K562 (cell line): ENCODE data around the gene CATSPER1. TPM values are rescaled to one million over a fixed set of nuclear protein-coding genes. Genes with fewer than 3 reads are reported as not detected.

Experiments
- BRF2 ChIP-seq: IDR thresholded peaks from 3 replicates; pipeline ENCODE4 v1.6.1; 2011; ENCODE audit warnings: borderline replicate concordance, mild to moderate bottlenecking; ENCODE audit not compliant: insufficient read length, insufficient read depth
- C11orf30 ChIP-seq: fragments of 450-650 bp; IDR thresholded peaks from 2 replicates; pipeline ENCODE4 v1.6.1; 2016; ENCODE audit warnings: low read depth, mild to moderate bottlenecking
- EP400 ChIP-seq: fragments of 450-650 bp; IDR thresholded peaks from 2 replicates; pipeline ENCODE4 v1.6.1; 2017; ENCODE audit warnings: antibody characterized with exemption, mild to moderate bottlenecking, moderate library complexity
- MAZ ChIP-seq, 2 experiments: fragments of 450-650 bp in 1 of 2; sonication (generic) in 1 of 2; formaldehyde crosslinking; IDR thresholded peaks in 1 of 2; conservative IDR thresholded peaks in 1 of 2; 2 replicates each; pipeline versions ENCODE4 v1.4.0 to v1.5.0; 2020; ENCODE audit warnings: mild to moderate bottlenecking in 1 of 2, missing genetic modification reagents in 1 of 2
- NFE2L1 ChIP-seq: fragments of 450-650 bp; IDR thresholded peaks from 2 replicates; pipeline ENCODE4 v1.6.1; 2016; ENCODE audit warnings: missing genetic modification characterization, low read depth, mild to moderate bottlenecking, missing compliant biosample characterization, moderate library complexity, borderline replicate concordance
- RAD21 ChIP-seq, 2 experiments: fragments of 250-450 bp in 1 of 2; fragments of 450-650 bp in 1 of 2; sonication (Bioruptor Pico) in 1 of 2; formaldehyde crosslinking in 1 of 2; IDR thresholded peaks in 1 of 2; conservative IDR thresholded peaks in 1 of 2; 2 replicates each; pipeline versions ENCODE4 v1.4.0 to v1.8.0; 2020 to 2022; ENCODE audit warnings: mild to moderate bottlenecking in 2 of 2, moderate library complexity in 1 of 2
- ZNF121 ChIP-seq: sonication (generic); formaldehyde crosslinking; conservative IDR thresholded peaks from 2 replicates; pipeline ENCODE4 v1.8.0; 2022; ENCODE audit warnings: missing genetic modification reagents
- ZNF280B ChIP-seq: fragments of 250-450 bp; sonication (Bioruptor Pico); IDR thresholded peaks from 2 replicates; pipeline ENCODE4 v1.5.1; 2021; ENCODE audit warnings: mild to moderate bottlenecking
- polyA plus RNA-seq, 8 experiments: library from polyadenylated mRNA; depleted of rRNA in 4 of 8; stranded (reverse) in 5 of 8; unstranded in 3 of 8; fragments of >200 nt; fragmentation: Nextera tagmentation in 2 of 8; fragmentation: Illumina TruSeq in 1 of 8; extraction: Ambion mirVana in 2 of 8; extraction: Trizol in 1 of 8; gene quantifications; 2 replicates each; pipeline versions ENCODE4 v1.2.1 to v1.2.3, GENCODE V29; 2011 to 2014; ENCODE audit warnings: inconsistent platforms in 1 of 8, missing spikeins in 1 of 8
- total RNA-seq, 7 experiments: library from RNA; depleted of rRNA in 6 of 7; stranded (reverse); fragments of >200 nt in 6 of 7; fragmentation: Illumina TruSeq in 2 of 7; extraction: Trizol in 2 of 7; gene quantifications; 2 replicates each; pipeline versions ENCODE4 v1.2.1 to v1.2.3, GENCODE V29; 2011 to 2021; ENCODE audit warnings: low replicate concordance in 1 of 7
- TF ChIP-seq, protein P1 (sequence below): fragments of 250-450 bp; sonication (Bioruptor Pico); IDR thresholded peaks from 2 replicates; pipeline ENCODE4 v1.9.0; 2021; ENCODE audit warnings: mild to moderate bottlenecking, inconsistent platforms
- TF ChIP-seq, protein P2 (sequence below), 2 experiments: IDR thresholded peaks in 1 of 2; conservative IDR thresholded peaks in 1 of 2; 2 replicates each; pipeline ENCODE4 v1.6.1; 2016; ENCODE audit warnings: low read depth in 2 of 2, mild to moderate bottlenecking in 1 of 2, missing compliant biosample characterization in 1 of 2, missing genetic modification characterization in 1 of 2, moderate library complexity in 1 of 2

Gene CATSPER1
- total and polyA plus RNA-seq, 9 of the 15 experiments (the other 6 are each of a cell fraction or from before 2014, with no cell fraction given): 0.21 to 3.3 (median 0.76) TPM

DNA sequence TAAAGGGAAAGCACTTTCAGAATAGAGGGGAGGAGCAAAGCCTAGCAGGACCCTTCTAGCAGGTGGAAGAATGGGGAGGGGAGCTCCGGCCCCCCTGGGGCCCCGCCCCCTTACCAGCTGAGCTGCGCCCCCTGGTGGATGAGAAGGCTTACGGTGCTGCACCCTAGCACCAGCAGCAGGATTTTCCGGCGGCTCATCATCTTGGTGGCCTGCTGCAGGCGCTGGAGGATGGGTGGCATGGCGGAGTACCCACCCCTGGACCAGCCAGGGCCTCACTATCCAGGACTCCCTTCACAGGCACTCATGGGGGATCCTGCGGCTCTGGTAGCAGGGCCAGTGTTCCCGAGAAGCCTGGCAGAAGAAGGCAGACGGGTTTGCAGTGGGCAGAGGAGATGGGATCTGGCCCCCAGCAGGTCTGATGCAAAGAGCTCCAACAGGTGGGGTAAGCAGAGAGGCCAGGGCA, 18.9 kb upstream of the CATSPER1 start (continued):
- TF ChIP-seq MAZ (CRISPR knock-in tag; conservative IDR thresholded peaks at IDR 0.05 in 1 of 2, IDR thresholded peaks at IDR 0.05 in 1 of 2) (peak; percentile 68 to 96), ZNF121 (CRISPR knock-in tag) (no peak), C11orf30 (no peak), RAD21 (CRISPR knock-in tag; conservative IDR thresholded peaks at IDR 0.05 in 1 of 2, IDR thresholded peaks at IDR 0.05 in 1 of 2) (peak; percentile 46 to 62), ZNF280B (no peak), NFE2L1 (tag) (no peak), EP400 (no peak), BRF2 (no peak)
- TF ChIP-seq, protein P1, sequence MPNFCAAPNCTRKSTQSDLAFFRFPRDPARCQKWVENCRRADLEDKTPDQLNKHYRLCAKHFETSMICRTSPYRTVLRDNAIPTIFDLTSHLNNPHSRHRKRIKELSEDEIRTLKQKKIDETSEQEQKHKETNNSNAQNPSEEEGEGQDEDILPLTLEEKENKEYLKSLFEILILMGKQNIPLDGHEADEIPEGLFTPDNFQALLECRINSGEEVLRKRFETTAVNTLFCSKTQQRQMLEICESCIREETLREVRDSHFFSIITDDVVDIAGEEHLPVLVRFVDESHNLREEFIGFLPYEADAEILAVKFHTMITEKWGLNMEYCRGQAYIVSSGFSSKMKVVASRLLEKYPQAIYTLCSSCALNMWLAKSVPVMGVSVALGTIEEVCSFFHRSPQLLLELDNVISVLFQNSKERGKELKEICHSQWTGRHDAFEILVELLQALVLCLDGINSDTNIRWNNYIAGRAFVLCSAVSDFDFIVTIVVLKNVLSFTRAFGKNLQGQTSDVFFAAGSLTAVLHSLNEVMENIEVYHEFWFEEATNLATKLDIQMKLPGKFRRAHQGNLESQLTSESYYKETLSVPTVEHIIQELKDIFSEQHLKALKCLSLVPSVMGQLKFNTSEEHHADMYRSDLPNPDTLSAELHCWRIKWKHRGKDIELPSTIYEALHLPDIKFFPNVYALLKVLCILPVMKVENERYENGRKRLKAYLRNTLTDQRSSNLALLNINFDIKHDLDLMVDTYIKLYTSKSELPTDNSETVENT (CRISPR knock-in tag): no peak
- TF ChIP-seq, protein P2, sequence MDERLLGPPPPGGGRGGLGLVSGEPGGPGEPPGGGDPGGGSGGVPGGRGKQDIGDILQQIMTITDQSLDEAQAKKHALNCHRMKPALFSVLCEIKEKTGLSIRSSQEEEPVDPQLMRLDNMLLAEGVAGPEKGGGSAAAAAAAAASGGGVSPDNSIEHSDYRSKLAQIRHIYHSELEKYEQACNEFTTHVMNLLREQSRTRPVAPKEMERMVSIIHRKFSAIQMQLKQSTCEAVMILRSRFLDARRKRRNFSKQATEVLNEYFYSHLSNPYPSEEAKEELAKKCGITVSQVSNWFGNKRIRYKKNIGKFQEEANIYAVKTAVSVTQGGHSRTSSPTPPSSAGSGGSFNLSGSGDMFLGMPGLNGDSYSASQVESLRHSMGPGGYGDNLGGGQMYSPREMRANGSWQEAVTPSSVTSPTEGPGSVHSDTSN (CRISPR knock-in tag; IDR thresholded peaks at IDR 0.05; ENCODE audit: low read depth): no peak
- TF ChIP-seq, protein P2 (tag; conservative IDR thresholded peaks at IDR 0.05; ENCODE audit: low read depth): no peak
